ENCODE measurements around the gene PCP2. TPM values are rescaled to one million over a fixed set of nuclear protein-coding genes. Genes with fewer than 3 reads are reported as not detected.
A peak's percentile ranks its signal among the peaks of the same experiment; 100 is the strongest.

The PCP2 gene
- total and polyA plus RNA-seq, 5 donors from 2014 or later, result 0.44 to 2.4 (median 0.86) TPM; not detected in 2

DNA sequence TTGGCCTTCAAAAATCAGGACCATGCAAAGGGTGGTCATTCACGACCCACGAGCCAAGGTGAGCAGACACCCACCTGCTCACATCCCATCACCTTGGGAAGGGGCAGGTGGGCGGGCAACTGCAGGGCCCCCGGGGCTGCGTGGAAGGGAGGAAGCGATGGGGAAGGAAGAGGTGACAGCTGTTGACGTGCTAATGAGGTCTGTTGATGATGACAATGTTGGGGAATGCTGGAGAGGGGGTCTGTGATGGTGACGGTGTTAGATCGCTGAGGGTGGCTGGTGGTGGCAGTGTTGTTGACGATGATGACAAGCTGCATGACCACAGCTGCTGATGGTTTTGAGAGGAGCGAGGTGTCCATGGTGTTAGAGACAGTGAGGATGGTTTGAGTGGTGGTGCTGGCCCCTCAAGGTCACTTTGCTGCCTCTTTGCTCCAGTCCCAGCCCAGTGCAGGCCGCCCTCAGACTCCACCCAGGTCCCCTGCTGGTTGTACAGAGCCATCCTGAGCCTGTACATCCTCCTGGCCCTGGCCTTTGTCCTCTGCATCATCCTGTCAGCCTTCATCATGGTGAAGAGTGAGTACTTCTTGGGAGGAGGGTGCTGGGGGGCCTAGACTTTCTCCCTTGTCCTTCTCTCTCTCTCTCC, 44.3 kb upstream of the PCP2 start:
- Histone ChIP-seq H3K27ac (ENCODE audit: insufficient read depth, low read length, poor library complexity, severe bottlenecking) (no peak overlapping the region), H3K9me3 (ENCODE audit: control insufficient read depth in 2 of 2, low read length in 2 of 2) (no peaks in the 10 kb centered on the region), H3K4me3 (ENCODE audit: low read depth, low read length) (no peak overlapping the region), H3K36me3 (ENCODE audit: control insufficient read depth, insufficient read depth, low read length) (peaks cover 4% of the 10 kb centered on the region), H3K4me1 (ENCODE audit: control insufficient read depth, insufficient read depth, low read length, poor library complexity, severe bottlenecking) (peaks cover 40% of the 10 kb centered on the region), H3K27me3 (ENCODE audit: control insufficient read depth, insufficient read depth, low read length) (peaks cover 2% of the 10 kb centered on the region)
- DNase-seq (no peak), ATAC-seq (ENCODE audit: low read depth in 2 of 2) (no peak)
- peaks cover 11 to 46% (median 20%) of the 10 kb centered on the region in 4 donors for H3K4me1 Mint-ChIP-seq
- peak overlapping the region in 1 of 3 donors; percentile 69 for H3K27ac Mint-ChIP-seq
- H3K4me3 Mint-ChIP-seq, result peak overlapping the region in 2 of 4 donors; percentile 43 to 52
- H3K9me3 Mint-ChIP-seq, result peaks cover 0 to 1% (median 0%) of the 10 kb centered on the region in 7 donors
- peaks cover 45% of the 10 kb centered on the region for H3K27me3 Mint-ChIP-seq
- H3K36me3 Mint-ChIP-seq, result peaks cover 4% of the 10 kb centered on the region

DNA sequence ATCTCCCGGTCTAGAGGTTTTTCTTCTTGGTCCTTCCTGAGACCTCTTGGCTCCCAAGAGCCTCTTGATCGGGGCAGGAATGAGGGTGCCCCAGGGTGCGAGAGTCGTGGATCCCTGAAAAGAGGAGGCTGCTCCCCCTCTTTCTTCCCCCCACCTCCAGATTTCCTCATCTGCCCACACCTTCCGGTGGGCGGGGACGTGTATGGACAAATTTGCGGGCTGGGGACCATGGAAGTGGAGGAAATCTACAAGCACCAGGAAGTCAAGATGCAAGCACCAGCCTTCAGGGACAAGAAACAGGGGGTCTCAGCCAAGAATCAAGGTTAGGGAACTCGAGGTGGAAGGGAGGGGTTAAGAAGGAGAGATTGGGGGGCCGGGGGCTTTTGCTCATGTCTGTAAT, 43.3 kb upstream of the PCP2 start, which contains the start of gene MCEMP1:
Gene MCEMP1, plus strand, starts transcription at position 237 of the 400 bp plus-strand sequence. Its CDS starts 31 bp downstream, at position 268.
- H3K4me1 Mint-ChIP-seq, result peaks cover 11 to 43% (median 19%) of the 10 kb centered on the region in 4 donors
- Histone ChIP-seq H3K9me3 (ENCODE audit: control insufficient read depth in 2 of 2, low read length in 2 of 2) (no peaks in the 10 kb centered on the region), H3K27me3 (ENCODE audit: control insufficient read depth, insufficient read depth, low read length) (peaks cover 2% of the 10 kb centered on the region), H3K27ac (ENCODE audit: insufficient read depth, low read length, poor library complexity, severe bottlenecking) (no peak within 1 kb of the TSS), H3K4me3 (ENCODE audit: low read depth, low read length) (no peak within 1 kb of the TSS), H3K4me1 (ENCODE audit: control insufficient read depth, insufficient read depth, low read length, poor library complexity, severe bottlenecking) (peaks cover 35% of the 10 kb centered on the region), H3K36me3 (ENCODE audit: control insufficient read depth, insufficient read depth, low read length) (no peaks in the 10 kb centered on the region)
- peaks cover 45% of the 10 kb centered on the region for H3K27me3 Mint-ChIP-seq
- ATAC-seq (ENCODE audit: low read depth in 2 of 2) (no peak), DNase-seq (no peak)
- H3K4me3 Mint-ChIP-seq, result peak within 1 kb of the TSS in 3 of 4 donors; percentile 43 to 52 (median 46)
- H3K9me3 Mint-ChIP-seq, result peaks cover 0 to 1% (median 0%) of the 10 kb centered on the region in 7 donors
- no peaks in the 10 kb centered on the region for H3K36me3 Mint-ChIP-seq
- peak within 1 kb of the TSS in 1 of 3 donors; percentile 87 for H3K27ac Mint-ChIP-seq

DNA sequence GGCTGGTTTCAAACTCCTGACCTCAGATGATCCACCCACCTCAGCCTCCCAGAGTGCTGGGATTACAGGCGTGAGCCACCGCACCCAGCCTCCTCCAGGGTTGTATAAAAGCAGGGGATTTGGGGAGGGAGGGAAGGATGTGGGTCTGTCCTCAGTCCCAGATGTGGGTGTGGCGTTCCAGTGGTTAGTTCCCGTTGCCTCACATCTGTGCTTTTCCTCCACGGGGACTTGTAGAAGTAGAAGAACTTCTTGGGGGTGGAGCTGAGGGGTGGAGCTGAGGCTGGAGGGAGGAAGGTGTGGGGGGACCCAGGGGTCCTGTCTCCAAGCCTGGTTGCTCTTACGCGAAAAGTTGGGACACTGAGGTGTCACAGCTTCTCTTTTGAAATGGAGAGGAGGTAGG, 42.9 kb upstream of the PCP2 start:
- Histone ChIP-seq H3K4me1 (ENCODE audit: control insufficient read depth, insufficient read depth, low read length, poor library complexity, severe bottlenecking) (peaks cover 30% of the 10 kb centered on the region), H3K36me3 (ENCODE audit: control insufficient read depth, insufficient read depth, low read length) (no peaks in the 10 kb centered on the region), H3K9me3 (ENCODE audit: control insufficient read depth in 2 of 2, low read length in 2 of 2) (no peaks in the 10 kb centered on the region), H3K27me3 (ENCODE audit: control insufficient read depth, insufficient read depth, low read length) (peaks cover 2% of the 10 kb centered on the region), H3K27ac (ENCODE audit: insufficient read depth, low read length, poor library complexity, severe bottlenecking) (no peak overlapping the region), H3K4me3 (ENCODE audit: low read depth, low read length) (no peak overlapping the region)
- Mint-ChIP-seq H3K27ac (no peak overlapping the region), H3K36me3 (no peaks in the 10 kb centered on the region), H3K9me3 (peaks cover 0 to 1% (median 0%) of the 10 kb centered on the region in 7 donors), H3K4me3 (peak overlapping the region in 1 of 4 donors; percentile 52), H3K4me1 (peaks cover 9 to 40% (median 16%) of the 10 kb centered on the region in 4 donors), H3K27me3 (peaks cover 49% of the 10 kb centered on the region)
- no peak for DNase-seq
- no peak for ATAC-seq (ENCODE audit: low read depth in 2 of 2)

DNA sequence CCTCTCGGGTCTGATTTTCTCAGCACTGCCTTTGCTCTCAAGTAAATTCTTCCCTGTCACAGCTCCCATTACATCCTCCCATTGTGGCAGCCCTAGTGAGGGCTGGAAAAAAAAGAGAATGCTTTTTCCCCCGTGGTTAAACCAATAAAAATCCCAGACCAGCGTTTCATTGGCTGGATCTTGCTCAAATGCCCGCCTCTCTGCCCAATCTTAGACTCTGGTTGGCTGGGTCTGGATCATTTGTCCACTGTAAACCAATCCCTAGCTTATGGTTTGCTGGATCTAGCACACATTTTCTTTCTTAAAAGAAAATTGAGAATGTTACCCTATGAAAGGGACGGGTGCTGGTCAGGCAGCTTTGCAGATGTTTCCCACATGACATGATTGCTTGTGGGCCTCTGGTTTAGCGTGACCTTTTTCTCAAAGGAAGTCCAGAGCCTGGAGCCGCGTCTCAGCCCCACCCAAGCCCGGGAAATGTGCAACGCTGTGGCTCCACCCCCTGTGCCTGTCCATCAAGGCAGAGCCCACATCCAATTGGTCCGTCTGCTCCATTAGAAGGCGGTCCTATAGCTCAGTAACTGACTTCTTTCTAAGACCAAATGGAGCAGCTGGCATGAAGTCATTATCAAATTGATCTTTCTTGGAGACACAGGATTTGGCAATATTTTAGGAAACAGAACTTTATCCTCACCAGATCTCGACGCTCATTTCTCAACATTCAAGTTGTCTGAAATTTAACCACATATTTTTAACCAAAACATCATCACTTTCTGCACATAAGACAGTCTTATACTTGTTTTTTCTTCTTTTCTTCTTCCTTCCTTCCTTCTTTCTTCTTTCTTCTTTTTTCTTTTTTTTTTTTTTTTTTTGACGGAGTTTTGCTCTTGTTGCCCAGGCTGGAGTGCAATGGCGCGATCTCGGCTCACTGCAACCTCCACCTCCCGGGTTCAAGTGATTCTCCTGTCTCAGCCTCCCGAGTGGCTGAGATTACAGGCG, 40.8 kb upstream of the PCP2 start:
- H3K4me3 ChIP-seq (ENCODE audit: low read depth, low read length), result no peak overlapping the region
- Mint-ChIP-seq H3K27ac (no peak overlapping the region), H3K36me3 (no peaks in the 10 kb centered on the region), H3K4me1 (peaks cover 8 to 35% (median 13%) of the 10 kb centered on the region in 4 donors), H3K9me3 (peaks cover 0 to 1% (median 0%) of the 10 kb centered on the region in 7 donors), H3K27me3 (peaks cover 59% of the 10 kb centered on the region), H3K4me3 (peak overlapping the region in 1 of 4 donors; percentile 61)
- DNase-seq (peak in 1 of 3 donors; percentile 70), ATAC-seq (ENCODE audit: low read depth in 2 of 2) (peak in 1 of 2 donors; percentile 38)
- H3K4me1 ChIP-seq (ENCODE audit: control insufficient read depth, insufficient read depth, low read length, poor library complexity, severe bottlenecking), result peaks cover 18% of the 10 kb centered on the region
- H3K27me3 ChIP-seq (ENCODE audit: control insufficient read depth, insufficient read depth, low read length), result peaks cover 2% of the 10 kb centered on the region
- H3K27ac ChIP-seq (ENCODE audit: insufficient read depth, low read length, poor library complexity, severe bottlenecking), result no peak overlapping the region
- H3K9me3 ChIP-seq (ENCODE audit: control insufficient read depth in 2 of 2, low read length in 2 of 2), result no peaks in the 10 kb centered on the region
- H3K36me3 ChIP-seq (ENCODE audit: control insufficient read depth, insufficient read depth, low read length), result no peaks in the 10 kb centered on the region

DNA sequence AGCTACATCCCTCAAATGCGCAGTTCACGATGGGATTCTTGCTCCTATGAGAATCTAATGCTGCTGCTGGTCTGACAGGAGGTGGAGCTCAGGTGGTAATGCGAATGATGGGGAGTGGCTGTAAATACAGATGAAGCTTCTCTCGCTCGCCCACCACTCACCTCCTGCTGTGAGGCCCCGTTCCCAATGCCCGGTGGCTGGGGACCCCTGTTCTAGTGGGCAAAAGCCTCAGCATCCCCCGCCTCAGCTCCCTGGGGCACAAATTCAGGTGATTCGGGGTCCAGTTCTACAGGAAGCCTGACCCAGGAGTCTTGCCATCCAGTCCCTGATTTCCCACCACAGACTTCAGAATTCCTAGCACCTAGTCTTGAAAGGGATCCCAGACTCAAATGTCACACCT, 39.0 kb upstream of the PCP2 start:
- H3K36me3 ChIP-seq (ENCODE audit: control insufficient read depth, insufficient read depth, low read length), result no peaks in the 10 kb centered on the region
- ATAC-seq (ENCODE audit: low read depth in 2 of 2), result no peak
- no peak overlapping the region for H3K27ac ChIP-seq (ENCODE audit: insufficient read depth, low read length, poor library complexity, severe bottlenecking)
- peaks cover 54% of the 10 kb centered on the region for H3K27me3 Mint-ChIP-seq
- peaks cover 2% of the 10 kb centered on the region for H3K27me3 ChIP-seq (ENCODE audit: control insufficient read depth, insufficient read depth, low read length)
- H3K4me1 ChIP-seq (ENCODE audit: control insufficient read depth, insufficient read depth, low read length, poor library complexity, severe bottlenecking), result peaks cover 12% of the 10 kb centered on the region
- H3K4me3 Mint-ChIP-seq, result no peak overlapping the region
- peaks cover 0 to 1% (median 0%) of the 10 kb centered on the region in 7 donors for H3K9me3 Mint-ChIP-seq
- H3K4me3 ChIP-seq (ENCODE audit: low read depth, low read length), result no peak overlapping the region
- no peaks in the 10 kb centered on the region for H3K36me3 Mint-ChIP-seq
- no peak for DNase-seq
- peaks cover 5 to 24% (median 10%) of the 10 kb centered on the region in 4 donors for H3K4me1 Mint-ChIP-seq
- no peaks in the 10 kb centered on the region for H3K9me3 ChIP-seq (ENCODE audit: control insufficient read depth in 2 of 2, low read length in 2 of 2)
- no peak overlapping the region for H3K27ac Mint-ChIP-seq

DNA sequence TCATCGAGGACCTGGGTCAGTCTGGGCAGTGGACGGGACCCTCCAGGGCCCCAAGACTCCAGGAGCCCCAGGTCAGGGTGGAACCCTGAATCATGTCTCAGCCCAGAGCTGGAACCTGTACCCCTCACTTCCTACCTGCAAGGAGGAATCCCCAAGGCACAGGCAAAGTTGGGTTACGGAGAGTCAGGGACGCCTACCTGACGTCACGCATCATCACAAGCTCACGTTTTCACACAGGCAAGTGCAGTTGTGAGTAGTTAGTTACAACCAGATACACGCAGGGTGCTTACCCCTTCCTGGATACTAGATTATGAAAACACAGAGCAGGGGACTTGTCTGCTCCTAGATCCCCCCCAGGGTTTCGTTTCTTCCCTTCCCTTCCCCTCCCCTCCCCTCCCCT, 37.3 kb upstream of the PCP2 start:
- Histone ChIP-seq H3K4me3 (ENCODE audit: low read depth, low read length) (no peak overlapping the region), H3K27me3 (ENCODE audit: control insufficient read depth, insufficient read depth, low read length) (peaks cover under 1% of the 10 kb centered on the region), H3K36me3 (ENCODE audit: control insufficient read depth, insufficient read depth, low read length) (no peaks in the 10 kb centered on the region), H3K27ac (ENCODE audit: insufficient read depth, low read length, poor library complexity, severe bottlenecking) (no peak overlapping the region), H3K4me1 (ENCODE audit: control insufficient read depth, insufficient read depth, low read length, poor library complexity, severe bottlenecking) (peaks cover 3% of the 10 kb centered on the region), H3K9me3 (ENCODE audit: control insufficient read depth in 2 of 2, low read length in 2 of 2) (no peaks in the 10 kb centered on the region)
- ATAC-seq (ENCODE audit: low read depth in 2 of 2) (no peak), DNase-seq (no peak)
- peak overlapping the region in 1 of 4 donors; percentile 62 for H3K4me3 Mint-ChIP-seq
- H3K4me1 Mint-ChIP-seq, result peaks cover 2 to 11% (median 6%) of the 10 kb centered on the region in 4 donors
- no peak overlapping the region for H3K27ac Mint-ChIP-seq
- H3K9me3 Mint-ChIP-seq, result peaks cover 0 to under 1% (median 0%) of the 10 kb centered on the region in 7 donors
- H3K27me3 Mint-ChIP-seq, result peaks cover 44% of the 10 kb centered on the region
- no peaks in the 10 kb centered on the region for H3K36me3 Mint-ChIP-seq

DNA sequence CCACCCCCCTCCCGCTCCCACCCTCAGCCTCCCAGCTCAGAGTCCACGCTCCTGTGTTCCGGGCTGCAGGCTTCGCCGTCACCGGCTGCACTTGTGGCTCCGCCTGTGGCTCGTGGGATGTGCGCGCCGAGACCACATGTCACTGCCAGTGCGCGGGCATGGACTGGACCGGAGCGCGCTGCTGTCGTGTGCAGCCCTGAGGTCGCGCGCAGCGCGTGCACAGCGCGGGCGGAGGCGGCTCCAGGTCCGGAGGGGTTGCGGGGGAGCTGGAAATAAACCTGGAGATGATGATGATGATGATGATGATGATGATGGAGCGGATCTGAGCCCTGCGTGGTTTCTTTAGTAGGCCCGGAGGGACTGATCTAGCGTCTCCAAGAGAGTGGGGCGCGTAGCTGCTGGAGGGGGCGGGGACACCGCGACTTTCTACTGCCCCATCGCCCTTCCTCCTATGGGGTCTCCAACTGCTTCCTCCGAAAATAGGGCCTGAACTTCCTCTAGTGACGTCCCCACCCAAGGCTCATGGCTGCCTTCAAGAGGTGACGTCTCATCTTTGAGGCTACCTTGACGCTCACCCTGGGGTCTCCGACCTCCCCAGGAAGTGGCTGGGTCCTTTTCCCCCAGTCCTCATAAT, 36.7 kb upstream of the PCP2 start:
- H3K36me3 Mint-ChIP-seq, result no peaks in the 10 kb centered on the region
- peaks cover 2 to 11% (median 6%) of the 10 kb centered on the region in 4 donors for H3K4me1 Mint-ChIP-seq
- no peak overlapping the region for H3K27ac Mint-ChIP-seq
- H3K9me3 Mint-ChIP-seq, result no peaks in the 10 kb centered on the region
- H3K27ac ChIP-seq (ENCODE audit: insufficient read depth, low read length, poor library complexity, severe bottlenecking), result no peak overlapping the region
- H3K4me3 ChIP-seq (ENCODE audit: low read depth, low read length), result no peak overlapping the region
- peak overlapping the region in 2 of 4 donors; percentile 50 to 62 for H3K4me3 Mint-ChIP-seq
- peak in 1 of 3 donors; percentile 39 for DNase-seq
- H3K27me3 ChIP-seq (ENCODE audit: control insufficient read depth, insufficient read depth, low read length), result no peaks in the 10 kb centered on the region
- H3K36me3 ChIP-seq (ENCODE audit: control insufficient read depth, insufficient read depth, low read length), result no peaks in the 10 kb centered on the region
- H3K4me1 ChIP-seq (ENCODE audit: control insufficient read depth, insufficient read depth, low read length, poor library complexity, severe bottlenecking), result peaks cover 3% of the 10 kb centered on the region
- ATAC-seq (ENCODE audit: low read depth in 2 of 2), result peak in 1 of 2 donors; percentile 28
- peaks cover 49% of the 10 kb centered on the region for H3K27me3 Mint-ChIP-seq
- H3K9me3 ChIP-seq (ENCODE audit: control insufficient read depth in 2 of 2, low read length in 2 of 2), result no peaks in the 10 kb centered on the region

Measured in CD4-positive, CD25-positive, alpha-beta regulatory T cell (primary cell).